MM.1S (cell line): ENCODE data around the gene COMT.
"Not testable (repeated sequence)": the region's sequence is repeated elsewhere in the genome, so short reads cannot be mapped to it uniquely, and the experiment has no call there.

Experiments used
- DNase-seq: peaks from one replicate; pipeline ENCODE4 v3.0.0-alpha.2; 2015
- H2AFZ ChIP-seq: fragments of 300-600 bp; sonication (generic); 2 replicates; pipeline ENCODE4 v1.6.0; 2016; ENCODE audit warnings: antibody characterized with exemption, low read length
- H3F3A ChIP-seq: fragments of 300-600 bp; sonication (generic); 2 replicates; pipeline ENCODE4 v1.6.1; 2016; ENCODE audit warnings: mild to moderate bottlenecking, antibody characterized with exemption, low read length, moderate library complexity, mixed read lengths; ENCODE audit not compliant: insufficient read depth
- H3K27ac ChIP-seq: fragments of 300-600 bp; sonication (generic); 2 replicates; pipeline ENCODE4 v1.5.1; 2016; ENCODE audit warnings: mild to moderate bottlenecking, low read length
- H3K27me3 ChIP-seq: fragments of 300-600 bp; sonication (generic); replicated peaks from 2 replicates; pipeline ENCODE4 v1.6.0; 2016; ENCODE audit warnings: low read length; ENCODE audit not compliant: insufficient read depth
- H3K36me3 ChIP-seq: fragments of 300-600 bp; sonication (generic); replicated peaks from 2 replicates; pipeline ENCODE4 v1.6.1; 2016; ENCODE audit warnings: mild to moderate bottlenecking, low read length, mixed read lengths; ENCODE audit not compliant: insufficient read depth
- H3K4me1 ChIP-seq: fragments of 300-600 bp; sonication (generic); 2 replicates; pipeline ENCODE4 v1.6.1; 2016; ENCODE audit warnings: low read length, mixed read lengths
- H3K4me2 ChIP-seq: fragments of 300-600 bp; sonication (generic); 2 replicates; pipeline ENCODE4 v1.6.0; 2016; ENCODE audit warnings: low read depth, low read length
- H3K4me3 ChIP-seq: fragments of 300-600 bp; sonication (generic); 2 replicates; pipeline ENCODE4 v1.5.1; 2016; ENCODE audit warnings: low read length, mixed read lengths
- H3K79me2 ChIP-seq: fragments of 300-600 bp; sonication (generic); 2 replicates; pipeline ENCODE4 v1.6.1; 2016; ENCODE audit warnings: mixed run types, low read length, mixed read lengths
- H3K9ac ChIP-seq: fragments of 300-600 bp; sonication (generic); 2 replicates; pipeline ENCODE4 v1.6.1; 2016; ENCODE audit warnings: low read length, mixed read lengths
- H3K9me2 ChIP-seq: fragments of 300-600 bp; sonication (generic); replicated peaks from 2 replicates; pipeline ENCODE4 v1.6.1; 2016; ENCODE audit warnings: mild to moderate bottlenecking, low read length, mixed read lengths; ENCODE audit not compliant: insufficient read depth
- H3K9me3 ChIP-seq: fragments of 300-600 bp; sonication (generic); replicated peaks from 2 replicates; pipeline ENCODE4 v1.6.1; 2016; ENCODE audit warnings: mild to moderate bottlenecking, low read length, mixed read lengths; ENCODE audit not compliant: insufficient read depth
- H4K20me1 ChIP-seq: fragments of 300-600 bp; sonication (generic); 2 replicates; pipeline ENCODE4 v1.6.1; 2016; ENCODE audit warnings: mild to moderate bottlenecking, low read length, moderate library complexity, mixed read lengths; ENCODE audit not compliant: insufficient read depth
- CTCF ChIP-seq: fragments of 300-600 bp; sonication (generic); IDR thresholded peaks from 2 replicates; pipeline ENCODE4 v1.5.1; 2016; ENCODE audit warnings: antibody characterized with exemption, low read length, mixed read lengths
- EZH2 ChIP-seq: fragments of 300-600 bp; sonication (generic); optimal IDR thresholded peaks from 2 replicates; pipeline ENCODE3; 2017; ENCODE audit warnings: low read depth, mild to moderate bottlenecking, antibody characterized with exemption, low read length, mixed read lengths
- EZH2phosphoT487 ChIP-seq: fragments of 300-600 bp; sonication (generic); IDR thresholded peaks from 2 replicates; pipeline ENCODE4 v1.6.1; 2018; ENCODE audit warnings: antibody characterized with exemption, low read length

COMT gene

GRCh38 chr22:19923914-19924513 lies 17.6 kb upstream of the COMT start:
- Histone ChIP-seq H3K36me3 (no peaks in the 10 kb centered on the region), H4K20me1 (no peaks in the 10 kb centered on the region), H3K4me1 (0 out of 2 replicates have a peak, but pooled peaks cover 3% of the 10 kb centered on the region), H3K27me3 (no peaks in the 10 kb centered on the region), H3K9me3 (no peaks in the 10 kb centered on the region), H2AFZ (no peak overlapping the region), H3K9me2 (no peaks in the 10 kb centered on the region), H3K27ac (no peak overlapping the region), H3K9ac (no peak overlapping the region), H3K4me3 (no peak overlapping the region), H3K79me2 (no peaks in the 10 kb centered on the region), H3F3A (no peaks in the 10 kb centered on the region), H3K4me2 (no peak overlapping the region)
- TF ChIP-seq EZH2phosphoT487 (no peak), CTCF (no peak), EZH2 (no peak)
- no peak for DNase-seq

GRCh38 chr22:19926028-19926427 lies 15.5 kb upstream of the COMT start:
- H3K4me3 ChIP-seq, H4K20me1 ChIP-seq: not testable (repeated sequence)

DNA sequence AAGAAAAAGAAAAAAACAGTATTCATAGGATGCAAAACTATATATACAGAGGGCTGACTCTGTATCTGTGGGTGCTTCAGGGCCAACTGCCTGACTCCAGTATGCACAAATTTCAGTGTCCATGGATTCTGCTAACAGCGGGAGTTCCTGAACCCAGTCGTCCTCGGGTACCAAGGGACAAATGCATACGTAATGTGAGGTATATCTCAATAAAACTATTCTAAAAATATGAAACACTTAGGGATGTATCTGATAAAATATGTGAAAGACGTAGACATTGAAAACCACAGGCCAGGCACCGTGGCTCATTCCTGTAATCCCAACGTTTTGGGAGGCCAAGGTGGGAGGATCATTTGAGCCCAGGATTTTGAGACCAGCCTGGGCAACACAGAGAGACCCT lies 13.9 kb upstream of the COMT start:
- H3K9me2 ChIP-seq: no peaks in the 10 kb centered on the region

More at GRCh38 chr22:19926028-19926427, 15.5 kb upstream of the COMT start:
- not testable (repeated sequence) for H3K36me3 ChIP-seq, H3K9ac ChIP-seq, H3K79me2 ChIP-seq, H3K27me3 ChIP-seq, H3K9me3 ChIP-seq, DNase-seq, H3K4me1 ChIP-seq, H2AFZ ChIP-seq, H3F3A ChIP-seq, H3K9me2 ChIP-seq, H3K4me2 ChIP-seq, H3K27ac ChIP-seq

More for the DNA sequence above, 13.9 kb upstream of the COMT start:
- no peak overlapping the region for H3K4me3 ChIP-seq
- H3K9ac ChIP-seq: no peak overlapping the region
- no peaks in the 10 kb centered on the region for H3K36me3 ChIP-seq
- no peak overlapping the region for H3K4me2 ChIP-seq
- no peak for DNase-seq
- H3K4me1 ChIP-seq: 0 out of 2 replicates have a peak, but pooled peaks cover 3% of the 10 kb centered on the region
- H2AFZ ChIP-seq: no peak overlapping the region
- H3F3A ChIP-seq: no peaks in the 10 kb centered on the region
- no peaks in the 10 kb centered on the region for H3K79me2 ChIP-seq
- no peaks in the 10 kb centered on the region for H4K20me1 ChIP-seq
- no peak overlapping the region for H3K27ac ChIP-seq
- no peaks in the 10 kb centered on the region for H3K9me3 ChIP-seq
- H3K27me3 ChIP-seq: no peaks in the 10 kb centered on the region
- no peak for TF ChIP-seq CTCF
- TF ChIP-seq EZH2phosphoT487: no peak
- no peak for TF ChIP-seq EZH2
